ENCODE data around the gene UAP1L1. TPM values are rescaled to one million over a fixed set of nuclear protein-coding genes. Genes with fewer than 3 reads are reported as not detected.

UAP1L1 gene
- total and polyA plus RNA-seq, 2 of the 8 experiments (the other 6 are each of a cell fraction or from before 2014, with no cell fraction given), result 2.0 to 5.4 TPM

GRCh38 chr9:137111788-137112563 lies 34.7 kb downstream of the UAP1L1 start:
- Histone ChIP-seq H3K79me2 (ENCODE audit: control insufficient read depth in 1 of 2, insufficient read depth in 2 of 2, low read length in 2 of 2) (no peaks in the 10 kb centered on the region), H4K5ac (ENCODE audit: insufficient read length, low read depth, low read length) (no peak overlapping the region), H3K4ac (replicated peaks; ENCODE audit: insufficient read length, low read depth, low read length) (no peak overlapping the region), H2BK20ac (ENCODE audit: low read length) (no peak overlapping the region), H3K36me3 (ENCODE audit: control insufficient read depth in 2 of 4, insufficient read depth in 4 of 4, low read length in 3 of 4) (peaks cover 0 to 5% (median 0%) of the 10 kb centered on the region in 4 experiments; a peak in 3 of 8 replicates), H3K56ac (replicated peaks; ENCODE audit: insufficient read length, low read depth, low read length) (no peak overlapping the region), H3K79me1 (ENCODE audit: low read depth, low read length) (no peaks in the 10 kb centered on the region), H4K8ac (ENCODE audit: extremely low read depth, insufficient read depth, low read length) (no peak overlapping the region; the same call in 1 of the 2 replicates), H2AK5ac (ENCODE audit: low read depth, low read length) (no peak overlapping the region), H3K4me2 (ENCODE audit: insufficient read depth in 1 of 2, low read depth in 2 of 2, low read length in 2 of 2) (no peak overlapping the region), H2BK120ac (replicated peaks; ENCODE audit: low read depth, low read length) (no peak overlapping the region), H2BK5ac (ENCODE audit: low read depth, low read length) (no peak overlapping the region), H3K4me1 (replicated peaks in 1 of 4; ENCODE audit: control insufficient read depth in 3 of 4, insufficient read depth in 4 of 4, low read length in 3 of 4) (peaks cover 0 to 7% (median under 1%) of the 10 kb centered on the region in 4 experiments; a peak in 3 of 7 replicates), H2BK15ac (ENCODE audit: low read length) (no peak overlapping the region), H3K23me2 (ENCODE audit: low read depth, low read length) (peaks cover 3% of the 10 kb centered on the region; the same call in 1 of the 2 replicates), H3K4me3 (ENCODE audit: extremely low read depth in 1 of 4, insufficient read depth in 2 of 4, low read depth in 3 of 4, low read length in 4 of 4) (no peak overlapping the region), H4K20me1 (replicated peaks in 1 of 2; ENCODE audit: control insufficient read depth in 1 of 2, insufficient read depth in 2 of 2, low read length in 2 of 2) (peaks cover 0 to 4% of the 10 kb centered on the region in 2 experiments), H3K9ac (replicated peaks in 1 of 4; ENCODE audit: extremely low read depth in 1 of 4, low read depth in 3 of 4, low read length in 3 of 4) (no peak overlapping the region), H3K27me3 (replicated peaks in 1 of 4; ENCODE audit: control insufficient read depth in 3 of 4, extremely low read depth in 1 of 4, insufficient read depth in 3 of 4, low read length in 3 of 4) (peaks cover 15 to 36% (median 29%) of the 10 kb centered on the region in 4 experiments), H4K91ac (replicated peaks; ENCODE audit: insufficient read length, low read length) (no peak overlapping the region), H3K23ac (ENCODE audit: insufficient read length) (no peak overlapping the region), H2AFZ (ENCODE audit: low read length) (no peak overlapping the region), H3K18ac (ENCODE audit: extremely low read depth, low read length) (no peak overlapping the region), H3K27ac (ENCODE audit: low read depth, low read length) (no peak overlapping the region), H2BK12ac (ENCODE audit: low read depth, low read length) (no peak overlapping the region), H3K14ac (ENCODE audit: insufficient read length) (no peak overlapping the region), H3K9me3 (ENCODE audit: insufficient read depth in 2 of 2, low read depth in 1 of 2, low read length in 1 of 2) (no peaks in the 10 kb centered on the region)
- no peak for DNase-seq (ENCODE audit: low read depth in 1 of 2, low spot score in 2 of 2)
- no peak for FAIRE-seq
- 92% methylated on average over 24 of the region's 35 CpGs; no CpG with 5 or more reads in 1 of the 2 experiments for WGBS, 2 experiments (ENCODE audit: extremely low coverage in 1 of 2, insufficient coverage in 1 of 2, insufficient read length in 1 of 2, insufficient replicate concordance in 2 of 2, low coverage in 1 of 2, low lambda C conversion rate in 2 of 2, missing lambda C conversion rate in 1 of 2)
- ChIA-PET CTCF (ENCODE audit: partially characterized antibody) (interaction anchor here (0.6 to 2.1 kb wide), 4 partner anchors 24 to 83 kb away, joined by 3 to 8 read pairs (median 4); partner anchors contain the start of genes ANAPC2 and SSNA1), POLR2A (ENCODE audit: partially characterized antibody) (interaction anchor here (1.1 to 1.2 kb wide), 2 partner anchors 112 to 132 kb away, joined by 3 to 4 read pairs; no protein-coding TSS in a partner anchor)
- TF ChIP-seq TCF12 (IDR thresholded peaks at IDR 0.05; ENCODE audit: low read depth, low read length), result no peak
- TF ChIP-seq USF2 (IDR thresholded peaks at IDR 0.05; ENCODE audit: low read length), result no peak
- no peak for TF ChIP-seq ASH2L (IDR thresholded peaks at IDR 0.05; ENCODE audit: low read length)
- TF ChIP-seq SP2 (IDR thresholded peaks at IDR 0.05; ENCODE audit: low read length), result no peak
- TF ChIP-seq POLR2AphosphoS5 (IDR thresholded peaks at IDR 0.05; ENCODE audit: low read depth, low read length), result no peak
- no peak for TF ChIP-seq SP1 (IDR thresholded peaks at IDR 0.05; ENCODE audit: low read depth, low read length)
- TF ChIP-seq CBX5 (IDR thresholded peaks at IDR 0.05; ENCODE audit: low read depth, low read length), result no peak
- TF ChIP-seq E2F6 (IDR thresholded peaks at IDR 0.05), result no peak
- TF ChIP-seq ATF2 (IDR thresholded peaks at IDR 0.05; ENCODE audit: low read length), result no peak
